Stimulated activated CD8-positive, alpha-beta memory T cell treated with anti-CD3 and anti-CD28 coated beads, Interleukin-7, amount 100 ng/mL, for 4 hours (primary cell): ENCODE results near the gene C11orf52.

Source experiments
- DNase-seq, 2 donors: peaks; one replicate each; pipeline ENCODE4 v3.0.0-alpha.2; 2020; ENCODE audit warnings: low read depth in 2 of 2

Gene C11orf52

GRCh38 chr11:111939836-111940604, 21.3 kb downstream of the C11orf52 start:
- no peak for DNase-seq

- no peak for DNase-seq
These were observed 23.2 kb downstream of the C11orf52 start for GRCh38 chr11:111941963-111942362.

- DNase-seq, result no peak
These were observed 24.1 kb downstream of the C11orf52 start for GRCh38 chr11:111942829-111943228.

- no peak for DNase-seq
These were observed 25.4 kb downstream of the C11orf52 start for GRCh38 chr11:111944139-111944538.

- no peak for DNase-seq
These were observed 25.9 kb downstream of the C11orf52 start for GRCh38 chr11:111944651-111945051.

GRCh38 chr11:111945198-111945597, 26.5 kb downstream of the C11orf52 start:
- no peak for DNase-seq

- no peak for DNase-seq
These were observed 27.8 kb downstream of the C11orf52 start for GRCh38 chr11:111946499-111946898.

GRCh38 chr11:111947143-111947542, 28.4 kb downstream of the C11orf52 start:
- DNase-seq, result no peak

GRCh38 chr11:111949519-111950426, 31.1 kb downstream of the C11orf52 start:
- DNase-seq, result no peak

GRCh38 chr11:111951565-111951964, 32.9 kb downstream of the C11orf52 start:
- no peak for DNase-seq

- DNase-seq, result no peak
These were observed 35.4 kb downstream of the C11orf52 start for GRCh38 chr11:111954154-111954553.

- no peak for DNase-seq
These were observed 39.1 kb downstream of the C11orf52 start for GRCh38 chr11:111957663-111958444.

- no peak for DNase-seq
These were observed 42.2 kb downstream of the C11orf52 start for GRCh38 chr11:111960916-111961315.

- no peak for DNase-seq
These were observed 42.9 kb downstream of the C11orf52 start for GRCh38 chr11:111961389-111962300.

GRCh38 chr11:111963931-111964340, 45.2 kb downstream of the C11orf52 start:
- no peak for DNase-seq

GRCh38 chr11:111966678-111967077, 48.0 kb downstream of the C11orf52 start:
- no peak for DNase-seq

- no peak for DNase-seq
These were observed 48.9 kb downstream of the C11orf52 start for GRCh38 chr11:111967649-111968048.

- DNase-seq, result no peak
These were observed 50.6 kb downstream of the C11orf52 start for GRCh38 chr11:111969344-111969743.

GRCh38 chr11:111974446-111974845, 55.7 kb downstream of the C11orf52 start:
- no peak for DNase-seq

GRCh38 chr11:111975076-111975806, 56.5 kb downstream of the C11orf52 start:
- DNase-seq, result no peak
